Measurements from ENCODE around the gene FAM3B.

FAM3B gene

GRCh38 chr21:41369105-41369919, 52.7 kb downstream of the FAM3B start:
- peak; percentile 62 to 63 for ATAC-seq

DNA sequence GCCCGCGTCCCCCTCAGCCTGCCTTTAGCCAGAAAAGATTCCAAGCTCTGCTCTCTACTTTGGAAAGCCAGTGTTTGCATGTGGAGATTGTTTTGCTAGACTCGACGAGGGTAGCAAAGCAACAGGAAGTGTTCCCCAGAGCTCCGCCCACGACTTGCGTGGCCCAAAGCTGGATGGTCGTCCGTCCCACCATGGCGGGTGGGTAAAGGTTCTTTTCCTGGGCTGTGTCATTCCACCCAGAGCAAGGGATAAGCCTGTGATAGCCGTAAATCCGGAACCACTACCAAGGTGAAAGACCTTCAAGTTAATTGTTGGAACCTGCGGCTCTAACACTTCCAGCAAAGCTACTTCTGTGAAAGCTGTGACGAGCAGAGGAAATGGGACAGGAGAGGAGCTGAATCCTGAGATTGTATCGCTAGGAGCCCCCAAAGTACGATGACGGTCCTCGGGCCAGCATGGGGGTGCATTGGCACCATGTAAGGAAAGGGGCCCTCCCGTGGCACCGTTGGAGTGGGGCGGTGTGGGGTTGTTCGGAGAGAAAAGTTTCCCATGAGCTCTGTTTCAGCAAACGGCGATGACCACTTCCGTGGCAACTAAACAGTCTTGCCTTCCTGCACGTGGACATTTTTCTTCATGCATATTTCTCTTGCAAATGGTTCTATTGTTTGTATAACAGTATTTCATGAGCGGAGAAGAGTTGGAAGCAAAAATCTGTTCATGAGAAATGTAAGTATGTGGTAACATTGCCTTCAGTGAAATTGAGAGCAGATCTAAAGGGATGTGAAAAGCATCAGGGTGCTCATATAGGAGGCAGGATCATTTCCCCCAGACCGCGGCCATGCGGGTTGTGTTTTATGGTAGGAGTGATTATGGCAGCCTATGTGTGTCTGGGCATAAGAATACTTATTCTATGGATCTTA, 53.6 kb downstream of the FAM3B start:
- ATAC-seq = peak; percentile 28 to 40

GRCh38 chr21:41370840-41371684, 54.5 kb downstream of the FAM3B start:
- no peak for ATAC-seq

DNA sequence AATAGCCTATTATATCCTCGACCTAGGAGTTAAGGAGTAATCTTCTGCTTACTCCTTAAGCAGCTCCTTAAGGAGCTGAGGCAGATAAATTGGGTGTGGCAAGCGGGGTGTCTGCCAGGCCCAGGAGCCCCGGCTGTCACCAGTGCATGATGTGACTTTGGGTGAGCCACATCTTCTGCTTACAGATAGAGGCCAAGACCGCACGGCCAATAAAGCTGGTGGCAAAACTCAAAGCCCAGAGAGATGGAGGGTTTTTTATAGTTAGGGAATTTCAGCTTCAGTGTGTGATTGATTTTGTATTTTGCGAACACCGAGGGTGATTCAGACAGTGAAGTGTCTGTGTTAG, 55.1 kb downstream of the FAM3B start:
- ATAC-seq = no peak

GRCh38 chr21:41373253-41373652, 56.7 kb downstream of the FAM3B start:
- no peak for ATAC-seq

DNA sequence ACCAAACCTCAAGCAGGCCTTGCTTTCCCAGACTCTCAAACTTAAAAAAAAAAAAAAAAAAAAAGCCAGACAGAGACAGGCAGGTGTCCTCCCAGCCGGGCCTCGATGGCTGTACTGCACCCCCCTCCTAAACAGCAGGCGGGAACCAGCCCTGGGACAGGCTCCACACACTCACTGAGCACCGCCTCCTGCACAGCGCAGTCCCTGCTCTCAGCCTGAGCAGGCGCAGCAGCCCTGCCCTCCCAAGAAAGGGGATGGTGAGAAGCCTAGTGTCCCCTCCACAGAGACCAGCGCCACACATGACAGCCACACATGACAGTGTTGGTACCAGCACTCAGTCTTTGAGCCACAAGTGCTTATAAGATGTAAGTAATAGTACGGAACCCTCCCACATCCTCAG, 57.2 kb downstream of the FAM3B start:
- no peak for ATAC-seq

- no peak for ATAC-seq
Observed at GRCh38 chr21:41374177-41374712, 57.6 kb downstream of the FAM3B start.

- ATAC-seq = peak in 1 of 2 donors; percentile 56
Observed at GRCh38 chr21:41374867-41375533, 58.4 kb downstream of the FAM3B start.

- ATAC-seq = no peak
Observed at GRCh38 chr21:41375875-41376274, 59.3 kb downstream of the FAM3B start.

DNA sequence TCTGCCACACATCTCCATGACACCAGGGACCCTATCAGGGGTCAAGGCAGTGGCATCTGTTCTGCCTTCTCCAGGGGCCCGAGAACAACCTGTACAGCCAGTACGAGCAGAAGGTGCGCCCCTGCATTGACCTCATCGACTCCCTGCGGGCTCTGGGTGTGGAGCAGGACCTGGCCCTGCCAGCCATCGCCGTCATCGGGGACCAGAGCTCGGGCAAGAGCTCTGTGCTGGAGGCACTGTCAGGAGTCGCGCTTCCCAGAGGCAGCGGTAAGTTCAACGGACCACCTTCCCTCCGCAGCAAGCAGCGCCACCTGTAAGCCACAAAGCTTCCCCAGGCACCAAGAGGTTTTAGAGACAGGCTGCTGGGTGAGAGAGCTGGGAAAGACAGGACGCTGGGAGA, 61.1 kb downstream of the FAM3B start:
- ATAC-seq = no peak

GRCh38 chr21:41378849-41379248, 62.2 kb downstream of the FAM3B start:
- ATAC-seq = no peak

DNA sequence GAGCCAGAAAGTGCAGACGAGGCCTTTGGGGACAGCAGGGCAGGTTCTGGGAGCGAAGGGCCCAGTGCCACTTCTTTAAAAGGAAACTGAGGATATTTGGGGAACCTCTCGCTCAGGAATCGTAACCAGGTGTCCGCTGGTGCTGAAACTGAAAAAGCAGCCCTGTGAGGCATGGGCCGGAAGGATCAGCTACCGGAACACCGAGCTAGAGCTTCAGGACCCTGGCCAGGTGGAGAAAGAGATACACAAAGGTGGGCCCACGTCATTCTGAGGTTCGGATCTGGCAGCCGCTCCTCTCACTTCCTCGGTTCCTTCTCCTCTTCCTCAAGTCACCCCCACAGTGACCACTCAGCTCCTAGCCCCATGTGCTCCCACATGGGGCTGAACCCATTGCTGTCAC, 63.3 kb downstream of the FAM3B start:
- ATAC-seq = no peak

DNA sequence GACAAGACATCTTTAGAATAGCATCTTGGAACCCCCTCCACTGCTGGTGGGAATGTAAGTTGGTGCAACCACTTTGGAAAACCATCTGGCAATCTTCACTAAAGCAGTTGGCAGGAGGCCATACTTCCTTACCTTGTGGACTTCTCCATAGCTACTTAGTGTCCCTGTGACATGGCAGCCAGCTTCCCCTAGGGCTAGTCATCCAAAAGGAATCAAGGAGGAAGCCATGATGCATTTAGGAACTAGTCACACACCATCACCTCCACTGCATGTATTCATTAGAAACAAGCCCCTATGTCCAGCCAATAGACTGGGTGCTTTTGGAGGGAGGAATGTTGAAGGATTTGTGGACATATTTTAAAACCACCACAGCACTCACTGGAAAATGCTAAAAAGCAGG, 65.1 kb downstream of the FAM3B start:
- ATAC-seq = no peak

GRCh38 chr21:41387042-41387819, 70.6 kb downstream of the FAM3B start:
- ATAC-seq = no peak

- ATAC-seq = no peak
Observed at GRCh38 chr21:41387824-41388223, 71.2 kb downstream of the FAM3B start.

- ATAC-seq = no peak
Observed at GRCh38 chr21:41388259-41388658, 71.7 kb downstream of the FAM3B start.

DNA sequence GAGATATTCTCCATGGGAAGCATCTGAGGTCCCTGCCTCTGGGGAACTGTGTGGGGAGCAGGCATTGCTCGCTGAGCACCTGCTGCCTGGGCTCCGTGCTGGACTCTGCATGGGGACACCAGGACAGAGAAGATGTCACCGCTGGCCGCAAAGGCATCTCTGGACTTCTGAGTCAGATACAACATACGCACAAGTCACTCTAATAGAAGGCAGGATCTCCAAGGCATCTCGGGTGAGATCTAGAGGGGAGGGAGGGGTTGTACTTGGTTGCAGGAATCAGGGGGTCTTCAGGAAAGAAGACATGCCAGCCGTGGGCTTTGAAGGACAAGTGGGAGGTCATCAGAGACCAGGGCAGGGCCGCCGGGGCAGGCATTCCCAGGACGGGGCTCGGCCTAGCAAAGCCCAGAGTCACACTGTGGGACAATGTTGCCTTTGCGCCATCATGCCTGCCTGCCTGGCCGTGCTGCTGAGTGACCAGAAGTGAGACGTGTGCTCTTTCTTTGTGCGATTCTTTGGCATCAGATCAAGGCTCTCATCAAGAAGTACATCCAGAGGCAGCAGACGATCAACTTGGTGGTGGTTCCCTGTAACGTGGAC, 73.5 kb downstream of the FAM3B start:
- no peak for ATAC-seq

GRCh38 chr21:41393876-41394465, 77.4 kb downstream of the FAM3B start:
- no peak for ATAC-seq

DNA sequence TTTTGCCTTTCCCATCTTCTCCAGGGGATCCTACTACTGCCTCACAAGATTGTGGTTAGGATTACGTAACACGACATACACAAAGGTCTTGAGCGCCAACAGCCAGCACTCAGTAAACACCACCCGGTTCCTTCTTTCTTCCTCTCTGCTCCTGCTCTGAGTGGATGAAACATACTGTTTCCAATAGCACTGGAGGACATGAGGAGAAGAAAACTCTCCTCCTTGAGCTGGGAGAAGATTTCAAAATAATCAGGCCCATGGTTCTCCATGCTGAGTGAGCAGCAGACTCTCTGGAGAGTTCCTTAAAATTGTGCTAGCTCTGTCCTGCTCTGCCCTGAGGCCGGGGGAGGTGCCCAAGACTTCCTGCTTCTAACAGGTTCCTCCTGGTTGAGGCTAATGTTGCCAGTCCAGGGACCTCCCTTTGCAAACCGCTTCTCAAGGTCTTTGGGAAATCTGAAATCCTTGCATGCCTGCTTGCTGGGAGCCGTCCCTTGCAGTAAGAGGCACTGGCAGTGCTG, 80.0 kb downstream of the FAM3B start:
- ATAC-seq = no peak

- no peak for ATAC-seq
Observed at GRCh38 chr21:41397471-41397891, 80.9 kb downstream of the FAM3B start.
